Prostate gland (tissue), 2 donors: ENCODE measurements around the gene FMNL3. TPM values are rescaled to one million over a fixed set of nuclear protein-coding genes. Genes with fewer than 3 reads are reported as not detected.
"Not testable (repeated sequence)": the region's sequence is repeated elsewhere in the genome, so short reads cannot be mapped to it uniquely, and the experiment has no call there.

Source experiments
- DNase-seq: peaks from one replicate; pipeline ENCODE4 v3.0.0-alpha.2; 2019; ENCODE audit warnings: low spot score
- H3K27ac ChIP-seq, 2 donors: fragments of 200-600 bp; sonication (generic); 2 replicates each; pipeline ENCODE4 v1.5.1; 2017 to 2019
- H3K27me3 ChIP-seq: fragments of 200-600 bp; sonication (generic); replicated peaks from 2 replicates; pipeline ENCODE4 v1.5.1; 2019; ENCODE audit not compliant: insufficient read depth
- H3K36me3 ChIP-seq, 2 donors: fragments of 200-600 bp; sonication (generic); 1 replicate in 1 of 2; 2 replicates in 1 of 2; pipeline versions ENCODE4 v1.5.1 to v1.8.1; 2017 to 2019
- H3K4me1 ChIP-seq: fragments of 200-600 bp; sonication (generic); replicated peaks from 2 replicates; pipeline ENCODE4 v1.5.1; 2019
- H3K4me3 ChIP-seq, 2 donors: fragments of 200-600 bp; sonication (generic); 2 replicates each; pipeline ENCODE4 v1.5.1; 2017 to 2019
- H3K9me3 ChIP-seq: fragments of 200-600 bp; sonication (generic); 2 replicates; pipeline ENCODE4 v1.5.1; 2017
- POLR2A ChIP-seq: fragments of 450-650 bp; IDR thresholded peaks from one replicate; pipeline ENCODE4 v1.6.1; 2016; ENCODE audit warnings: antibody characterized with exemption, mild to moderate bottlenecking
- POLR2AphosphoS5 ChIP-seq: sonication (generic); formaldehyde crosslinking; IDR thresholded peaks from one replicate; pipeline ENCODE4 v1.6.1; 2017; ENCODE audit warnings: antibody characterized with exemption
- WGBS: methylation state at CpG from one replicate; pipeline ENCODE4 v1.1.5; 2018; 5-methylcytosine and 5-hydroxymethylcytosine counted together
- intact Hi-C: fragments of 100-400 bp; cut with DNase I; formaldehyde crosslinking; loops from one replicate; pipeline ENCODE4 v1.14.2; 2022
- total RNA-seq, 2 donors: library from RNA; depleted of rRNA; stranded (reverse); fragments of >200 nt; gene quantifications; one replicate each; pipeline ENCODE4 v1.1.0, GENCODE V29; 2016
- TF ChIP-seq, protein P1 (sequence below), 4 experiments: fragments of 200-600 bp in 2 of 4; fragments of 450-650 bp in 2 of 4; sonication (generic) in 2 of 4; IDR thresholded peaks; 1 replicate in 3 of 4; 2 replicates in 1 of 4; pipeline ENCODE4 v1.5.1; 2016 to 2019; ENCODE audit warnings: antibody characterized with exemption in 4 of 4, mild to moderate bottlenecking in 2 of 4, moderate library complexity in 2 of 4

Gene FMNL3
- total RNA-seq, 2 donors from 2014 or later, result 4.5 to 52.9 TPM

DNA sequence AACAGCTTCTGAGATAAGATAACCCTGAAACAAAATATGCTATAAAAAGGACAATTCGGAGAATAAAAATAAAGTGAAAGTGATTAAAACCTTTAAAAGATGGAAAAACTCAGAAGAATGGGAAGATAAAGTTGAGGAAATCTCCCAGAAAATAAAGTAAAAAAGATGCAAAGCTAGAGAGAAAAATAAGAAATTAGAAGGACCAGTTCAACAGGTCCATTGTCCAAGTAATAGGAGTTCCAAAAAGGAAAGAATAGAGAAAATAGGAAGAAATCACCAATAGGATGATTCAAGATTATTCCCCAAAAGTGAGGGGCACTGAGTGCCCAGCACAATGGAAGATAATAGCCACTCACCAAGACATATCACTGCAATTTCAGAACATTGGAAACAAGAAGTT, 88.6 kb downstream of the FMNL3 start:
- Histone ChIP-seq H3K27ac (no peak overlapping the region), H3K4me1 (peaks cover 11% of the 10 kb centered on the region), H3K4me3 (no peak overlapping the region), H3K9me3 (no peaks in the 10 kb centered on the region), H3K36me3 (no peaks in the 10 kb centered on the region), H3K27me3 (no peaks in the 10 kb centered on the region)
- no peak for DNase-seq
- intact Hi-C loops, result no loop called here
- whole genome bisulfite sequencing, result 65% methylated on average over 1 of the region's 1 CpG
- TF ChIP-seq POLR2A, result no peak
- no peak for TF ChIP-seq POLR2AphosphoS5
- TF ChIP-seq, protein P1, sequence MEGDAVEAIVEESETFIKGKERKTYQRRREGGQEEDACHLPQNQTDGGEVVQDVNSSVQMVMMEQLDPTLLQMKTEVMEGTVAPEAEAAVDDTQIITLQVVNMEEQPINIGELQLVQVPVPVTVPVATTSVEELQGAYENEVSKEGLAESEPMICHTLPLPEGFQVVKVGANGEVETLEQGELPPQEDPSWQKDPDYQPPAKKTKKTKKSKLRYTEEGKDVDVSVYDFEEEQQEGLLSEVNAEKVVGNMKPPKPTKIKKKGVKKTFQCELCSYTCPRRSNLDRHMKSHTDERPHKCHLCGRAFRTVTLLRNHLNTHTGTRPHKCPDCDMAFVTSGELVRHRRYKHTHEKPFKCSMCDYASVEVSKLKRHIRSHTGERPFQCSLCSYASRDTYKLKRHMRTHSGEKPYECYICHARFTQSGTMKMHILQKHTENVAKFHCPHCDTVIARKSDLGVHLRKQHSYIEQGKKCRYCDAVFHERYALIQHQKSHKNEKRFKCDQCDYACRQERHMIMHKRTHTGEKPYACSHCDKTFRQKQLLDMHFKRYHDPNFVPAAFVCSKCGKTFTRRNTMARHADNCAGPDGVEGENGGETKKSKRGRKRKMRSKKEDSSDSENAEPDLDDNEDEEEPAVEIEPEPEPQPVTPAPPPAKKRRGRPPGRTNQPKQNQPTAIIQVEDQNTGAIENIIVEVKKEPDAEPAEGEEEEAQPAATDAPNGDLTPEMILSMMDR (IDR thresholded peaks at IDR 0.05), result no peak

DNA sequence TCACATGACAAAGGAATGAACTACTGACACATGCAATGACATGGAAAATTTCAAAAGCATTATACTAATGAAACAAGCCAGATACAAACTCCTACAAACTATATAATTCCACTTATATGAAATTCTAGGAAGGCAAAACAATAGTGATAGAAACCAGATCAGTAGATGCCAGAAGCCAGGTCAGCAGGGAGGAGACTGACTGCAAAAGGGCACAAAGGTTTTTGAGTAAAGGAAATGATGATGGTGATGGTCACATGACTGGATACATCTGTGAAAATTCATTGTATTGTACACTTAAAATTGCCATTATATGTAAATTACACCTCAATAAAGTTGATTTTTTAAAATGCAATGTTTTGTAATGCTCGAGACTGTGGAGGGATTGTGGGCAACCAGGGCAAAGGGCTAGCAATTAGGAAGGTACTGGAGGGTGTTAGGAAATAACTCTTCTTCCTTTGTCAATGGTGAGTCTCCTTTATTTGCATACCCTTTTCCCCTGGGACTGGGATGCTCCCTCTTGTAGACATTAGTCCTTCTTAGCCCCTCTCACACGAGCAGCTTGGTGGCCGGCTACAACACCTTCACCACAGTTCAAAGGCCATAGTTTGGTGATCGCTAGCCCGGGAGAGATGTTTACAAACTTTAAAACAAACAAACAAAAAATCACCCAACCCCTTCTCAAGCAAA, 90.5 kb downstream of the FMNL3 start:
- intact Hi-C loops, result no loop called here
- Histone ChIP-seq H3K36me3 (no peaks in the 10 kb centered on the region), H3K27me3 (no peaks in the 10 kb centered on the region), H3K4me1 (peaks cover 2% of the 10 kb centered on the region), H3K9me3 (no peaks in the 10 kb centered on the region), H3K4me3 (no peak overlapping the region), H3K27ac (no peak overlapping the region)
- DNase-seq, result no peak
- 52% methylated on average over 5 of the region's 5 CpGs for WGBS
- TF ChIP-seq, protein P1 (IDR thresholded peaks at IDR 0.05), result no peak
- TF ChIP-seq POLR2A (no peak), POLR2AphosphoS5 (no peak)

DNA sequence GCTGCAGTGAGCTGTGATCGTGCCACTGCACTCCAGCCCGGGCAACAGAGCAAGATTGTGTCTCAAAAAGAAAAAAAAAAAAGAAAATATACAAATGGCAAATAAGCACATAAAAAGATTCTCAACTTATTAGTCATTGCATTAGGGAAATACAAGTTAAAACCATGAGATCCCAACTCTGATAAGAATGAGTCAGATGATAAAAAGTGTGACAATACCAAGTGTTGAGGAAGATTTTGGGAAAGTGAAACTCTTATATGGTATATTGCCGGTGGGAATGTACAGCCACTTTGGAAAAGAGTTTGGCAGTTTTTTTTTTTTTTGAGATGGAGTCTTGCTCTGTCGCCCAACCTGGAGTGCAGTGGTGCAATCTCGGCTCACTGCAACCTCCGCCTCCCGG, 91.5 kb downstream of the FMNL3 start:
- Histone ChIP-seq H3K27ac (no peak overlapping the region), H3K9me3 (no peaks in the 10 kb centered on the region), H3K36me3 (no peaks in the 10 kb centered on the region), H3K4me3 (no peak overlapping the region), H3K4me1 (no peaks in the 10 kb centered on the region), H3K27me3 (no peaks in the 10 kb centered on the region)
- DNase-seq, result no peak
- intact Hi-C loops, result no loop called here
- WGBS, result 95% methylated on average over 7 of the region's 7 CpGs
- TF ChIP-seq, protein P1 (IDR thresholded peaks at IDR 0.05), result no peak
- TF ChIP-seq POLR2A (no peak), POLR2AphosphoS5 (no peak)

DNA sequence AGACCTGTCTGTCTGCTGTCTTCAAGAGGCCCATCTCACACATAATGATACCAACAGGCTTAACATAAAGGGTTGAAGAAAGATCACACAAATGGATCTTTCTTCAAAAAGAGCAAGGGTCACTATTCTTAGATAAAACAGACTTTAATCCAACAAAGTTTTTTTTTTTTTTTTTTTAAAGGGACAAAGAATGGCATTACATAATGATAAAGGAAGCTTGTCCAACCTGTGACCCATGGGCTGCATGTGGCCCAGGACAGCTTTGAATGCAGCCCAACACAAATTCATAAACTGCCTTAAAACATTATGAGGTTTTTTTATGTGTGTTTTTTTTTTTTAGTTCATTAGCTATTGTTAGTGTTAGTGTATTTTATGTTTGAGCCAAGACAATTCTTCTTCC, 95.0 kb downstream of the FMNL3 start:
- H3K27me3 ChIP-seq, result no peaks in the 10 kb centered on the region
- H3K4me1 ChIP-seq, result no peaks in the 10 kb centered on the region
- intact Hi-C loops, result no loop called here
- no peaks in the 10 kb centered on the region for H3K9me3 ChIP-seq
- DNase-seq, result no peak
- TF ChIP-seq, protein P1 (IDR thresholded peaks at IDR 0.05), result no peak
- no peak for TF ChIP-seq POLR2A
- no peak for TF ChIP-seq POLR2AphosphoS5
- H3K4me3 ChIP-seq, result no peak overlapping the region
- H3K27ac ChIP-seq, result no peak overlapping the region
- no peaks in the 10 kb centered on the region for H3K36me3 ChIP-seq

DNA sequence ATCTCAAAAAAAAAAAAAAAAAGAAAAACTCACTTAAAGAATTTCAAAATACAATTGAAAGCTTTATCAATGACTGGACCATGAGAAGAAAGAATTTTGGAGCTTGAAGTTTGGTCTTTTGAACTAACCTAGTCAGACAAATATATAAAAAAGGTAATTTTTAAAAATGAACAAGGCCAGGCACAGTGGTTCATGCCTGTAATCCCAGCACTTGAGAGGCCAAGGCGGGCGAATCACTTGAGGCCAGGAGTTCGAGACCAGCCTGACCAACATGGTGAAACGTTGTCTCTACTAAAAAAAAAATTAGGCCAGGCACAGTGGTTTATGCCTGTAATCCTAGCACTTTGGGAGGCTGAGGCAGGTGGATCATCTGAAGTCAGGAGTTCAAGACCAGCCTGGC, 96.4 kb downstream of the FMNL3 start:
- H3K4me3 ChIP-seq, H3K4me1 ChIP-seq, DNase-seq, H3K27ac ChIP-seq, H3K27me3 ChIP-seq, H3K9me3 ChIP-seq, H3K36me3 ChIP-seq, intact Hi-C loops: not testable (repeated sequence)
- 95% methylated on average over 4 of the region's 4 CpGs for WGBS
